SW 1271 (cell line): ENCODE data around the gene SARNP.

Experiments
- DNase-seq, 2 experiments: peaks; one replicate each; lab custom pipeline; 2025; lab: John Stamatoyannopoulos, UW

The SARNP gene

GRCh38 chr12:55724226-55724939, 93.1 kb downstream of the SARNP start:
- DNase-seq, result peak in 1 of 2 experiments; percentile 72

- no peak for DNase-seq
Measured at GRCh38 chr12:55723516-55724225, 93.9 kb downstream of the SARNP start.

GRCh38 chr12:55722948-55723347, 94.6 kb downstream of the SARNP start:
- no peak for DNase-seq

GRCh38 chr12:55721601-55722213, 95.8 kb downstream of the SARNP start:
- DNase-seq, result no peak

GRCh38 chr12:55720894-55721444, 96.6 kb downstream of the SARNP start:
- DNase-seq, result peak; percentile 52 to 89

GRCh38 chr12:55720071-55720564, 97.4 kb downstream of the SARNP start, which contains the start of gene RDH5:
Gene RDH5, plus strand, starts transcription at chr12:55720393. Its CDS starts 792 bp downstream, at chr12:55721185.
- DNase-seq, result no peak

- DNase-seq, result no peak
Measured at GRCh38 chr12:55719371-55719770, 98.2 kb downstream of the SARNP start.

GRCh38 chr12:55718624-55719275, 98.8 kb downstream of the SARNP start:
- no peak for DNase-seq

- DNase-seq, result no peak
Measured at GRCh38 chr12:55718015-55718414, 99.5 kb downstream of the SARNP start.

GRCh38 chr12:55717011-55718007, 100.2 kb downstream of the SARNP start:
- no peak for DNase-seq

- DNase-seq, result no peak
Measured at GRCh38 chr12:55716582-55716957, 101.0 kb downstream of the SARNP start.

GRCh38 chr12:55715833-55716581, 101.5 kb downstream of the SARNP start, which contains the start of gene BLOC1S1:
Gene BLOC1S1, plus strand, starts transcription at chr12:55716046. Its CDS starts 6 bp downstream, at chr12:55716052.
- DNase-seq, result peak; percentile 85 to 88

- DNase-seq, result no peak
Measured at GRCh38 chr12:55715169-55715764, 102.3 kb downstream of the SARNP start.

- no peak for DNase-seq
Measured at GRCh38 chr12:55713721-55714120, 103.8 kb downstream of the SARNP start.

GRCh38 chr12:55712700-55713415, 104.7 kb downstream of the SARNP start:
- DNase-seq, result no peak

GRCh38 chr12:55711786-55712553, 105.6 kb downstream of the SARNP start:
- DNase-seq, result no peak

GRCh38 chr12:55708695-55709233, 108.8 kb downstream of the SARNP start:
- DNase-seq, result no peak
